ENCODE results near the gene GPANK1. TPM values are rescaled to one million over a fixed set of nuclear protein-coding genes. Genes with fewer than 3 reads are reported as not detected.

The GPANK1 gene
- total RNA-seq, 1 donor from 2014 or later: 31.4 TPM

DNA sequence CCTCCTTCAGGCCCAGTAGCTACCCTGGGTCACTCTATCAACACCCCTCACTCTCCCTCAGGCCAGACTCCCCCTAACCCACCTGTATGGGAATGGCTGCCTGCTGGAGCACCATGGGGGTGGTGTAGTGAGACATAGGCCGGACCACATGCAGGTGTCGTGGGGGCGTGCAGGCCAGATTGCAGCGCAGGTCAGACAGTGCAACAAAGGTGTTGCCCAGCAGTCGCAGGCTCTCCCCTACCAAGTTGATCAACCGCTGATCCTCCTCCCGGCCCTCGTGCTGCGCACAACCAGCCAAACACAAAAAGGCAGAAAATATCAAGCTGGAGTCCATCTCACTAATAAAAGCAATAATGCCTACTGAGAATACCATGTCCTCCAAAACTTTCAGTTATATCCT lies 19.5 kb downstream of the GPANK1 start:
- intact Hi-C loops (cut with micrococcal nuclease): no loop called here

DNA sequence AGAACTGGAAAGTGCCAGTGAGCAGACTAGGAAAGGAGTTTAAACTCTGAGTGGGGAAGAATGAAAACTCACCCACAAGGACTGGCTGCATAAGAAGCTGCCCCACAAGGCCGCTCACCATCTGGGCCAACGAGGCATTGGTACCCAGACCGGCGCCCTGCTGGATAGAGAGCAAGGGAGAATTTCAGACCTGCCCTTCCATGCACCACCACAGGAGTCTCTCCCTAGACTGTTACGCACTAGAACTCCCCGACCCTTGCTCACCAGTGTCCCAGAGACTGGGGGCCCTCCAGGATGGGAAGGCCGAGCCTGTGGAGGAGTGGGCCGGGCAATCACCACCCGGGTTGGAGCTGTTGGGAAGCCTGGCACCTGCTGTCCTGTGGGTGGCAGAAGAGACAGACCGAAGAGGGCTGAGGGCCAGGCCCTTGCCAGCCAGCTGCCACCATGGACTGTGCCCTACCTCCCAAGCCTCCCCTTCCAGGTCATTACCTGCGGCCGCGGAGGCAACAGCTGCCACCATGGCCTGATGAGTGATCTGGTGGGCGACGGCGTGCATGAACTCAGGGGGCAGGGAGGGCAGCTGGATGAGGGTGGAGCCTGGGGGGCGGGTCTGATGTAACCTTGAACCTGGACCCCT lies 20.9 kb downstream of the GPANK1 start:
- intact Hi-C loops (cut with micrococcal nuclease): no loop called here

DNA sequence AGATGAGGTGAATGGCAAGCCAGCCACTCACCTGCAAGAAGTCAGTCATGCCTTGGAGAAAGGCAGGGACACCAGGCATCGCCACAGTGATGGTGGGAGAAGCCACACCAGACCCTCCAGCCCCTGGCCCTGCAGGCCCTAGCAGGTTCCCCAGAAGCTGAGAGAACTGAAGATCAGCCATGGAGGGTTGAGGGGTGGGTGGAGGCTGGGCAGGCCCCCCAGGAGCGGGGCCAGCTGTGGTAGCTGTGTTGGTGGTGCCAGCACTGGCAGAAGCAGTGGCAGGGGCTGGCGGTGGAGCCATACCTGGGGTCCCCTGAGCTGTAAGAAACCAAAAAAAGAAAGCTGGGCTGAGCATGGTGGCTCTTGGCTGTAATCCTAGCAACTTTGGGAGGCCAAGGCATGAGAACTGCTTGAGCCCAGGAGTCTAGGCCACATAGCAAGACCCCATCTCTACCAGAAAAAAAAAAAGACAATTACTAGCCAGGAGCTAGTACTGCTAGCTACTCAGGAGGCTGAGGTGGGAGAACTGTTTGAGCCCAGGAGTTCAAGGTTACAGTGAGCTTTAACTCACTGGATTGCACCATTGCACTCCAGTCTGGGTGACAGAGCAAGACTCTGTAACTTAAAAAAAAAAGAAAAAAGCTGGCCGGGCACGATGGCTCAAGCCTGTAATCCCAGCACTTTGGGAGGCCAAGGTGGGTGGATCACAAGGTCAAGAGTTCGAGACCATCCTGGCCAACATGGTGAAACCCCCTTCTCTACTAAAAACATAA lies 21.8 kb downstream of the GPANK1 start:
- intact Hi-C loops (cut with micrococcal nuclease): no loop called here

DNA sequence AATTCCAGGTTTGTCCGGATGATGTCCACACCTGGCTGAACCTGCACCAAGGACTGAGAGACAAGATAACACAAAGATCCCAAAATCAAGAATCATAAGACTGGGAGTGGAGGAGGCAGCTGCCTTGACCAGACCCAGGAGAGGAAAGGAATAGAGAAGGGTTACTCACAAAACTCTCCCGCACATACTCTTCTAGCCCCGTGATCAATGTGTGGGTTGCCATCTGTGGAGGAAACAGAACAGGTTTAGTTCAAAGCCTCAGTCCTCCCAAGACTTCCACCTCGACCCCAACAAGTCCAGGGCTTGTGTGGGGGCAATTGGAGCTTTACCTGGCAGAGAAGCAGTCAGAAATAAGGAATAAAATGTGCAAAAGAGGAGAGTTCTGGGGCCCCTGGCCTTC lies 23.4 kb downstream of the GPANK1 start:
- intact Hi-C loops (cut with micrococcal nuclease): no loop called here

DNA sequence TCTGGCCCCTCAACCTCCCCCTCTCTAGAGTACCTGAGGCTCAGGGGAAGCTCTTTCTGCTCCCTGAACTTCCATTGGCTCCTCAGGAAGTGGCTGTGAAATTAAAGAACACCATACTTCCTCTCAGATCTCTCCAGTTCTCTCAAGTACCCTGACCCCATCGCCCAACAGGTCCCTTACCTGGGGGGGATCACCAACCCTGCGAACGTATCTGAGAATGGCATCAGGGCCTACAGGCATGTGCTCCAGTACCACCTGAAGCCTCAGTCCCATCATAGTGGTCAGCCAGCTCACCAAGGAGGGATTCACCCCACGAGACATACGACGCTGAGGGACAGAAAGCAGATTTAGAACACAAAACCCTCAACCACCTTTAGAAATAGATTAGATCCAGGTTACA lies 24.2 kb downstream of the GPANK1 start:
- intact Hi-C loops (cut with micrococcal nuclease): no loop called here

DNA sequence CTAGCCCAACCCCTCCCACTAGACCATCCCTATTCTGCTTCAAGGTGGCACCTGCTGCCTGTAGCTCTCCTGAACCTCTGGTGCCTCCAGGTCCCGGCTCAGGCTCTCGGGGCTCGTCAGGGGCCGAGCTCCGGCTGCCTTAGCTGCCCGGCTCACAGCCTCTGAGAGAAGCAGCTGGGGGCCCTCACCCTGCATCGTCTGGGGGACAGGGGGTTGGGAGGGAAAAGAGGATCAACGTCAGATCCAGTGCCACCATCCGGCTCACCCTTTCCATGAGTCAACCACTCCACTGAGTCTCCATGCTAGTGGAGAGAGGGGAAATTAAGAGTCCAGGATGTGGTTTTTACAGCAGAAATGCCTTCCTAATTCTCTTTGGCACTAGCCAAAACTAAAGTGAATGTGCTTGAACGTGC lies 25.3 kb downstream of the GPANK1 start:
- intact Hi-C loops (cut with micrococcal nuclease): no loop called here

DNA sequence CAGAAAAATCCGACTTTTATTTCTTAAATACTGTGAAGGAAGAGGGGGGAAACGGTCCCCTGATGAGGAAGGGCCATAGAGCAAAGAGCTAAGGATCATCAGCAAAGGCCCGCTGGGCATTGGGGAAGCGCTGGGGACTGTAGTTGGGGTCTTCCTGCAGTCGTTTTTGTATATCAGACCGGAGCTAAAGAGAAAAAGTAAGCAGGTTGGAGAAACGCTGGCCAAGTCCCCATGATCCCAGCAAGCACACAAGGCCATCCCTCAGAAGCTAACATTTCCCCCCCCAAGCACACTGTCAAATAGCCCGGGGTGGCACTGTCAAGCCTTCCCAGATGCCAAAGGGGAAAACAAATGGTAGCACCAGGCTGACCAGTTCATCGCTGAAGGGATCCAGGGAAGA lies 25.8 kb downstream of the GPANK1 start:
- intact Hi-C loops (cut with micrococcal nuclease): no loop called here

DNA sequence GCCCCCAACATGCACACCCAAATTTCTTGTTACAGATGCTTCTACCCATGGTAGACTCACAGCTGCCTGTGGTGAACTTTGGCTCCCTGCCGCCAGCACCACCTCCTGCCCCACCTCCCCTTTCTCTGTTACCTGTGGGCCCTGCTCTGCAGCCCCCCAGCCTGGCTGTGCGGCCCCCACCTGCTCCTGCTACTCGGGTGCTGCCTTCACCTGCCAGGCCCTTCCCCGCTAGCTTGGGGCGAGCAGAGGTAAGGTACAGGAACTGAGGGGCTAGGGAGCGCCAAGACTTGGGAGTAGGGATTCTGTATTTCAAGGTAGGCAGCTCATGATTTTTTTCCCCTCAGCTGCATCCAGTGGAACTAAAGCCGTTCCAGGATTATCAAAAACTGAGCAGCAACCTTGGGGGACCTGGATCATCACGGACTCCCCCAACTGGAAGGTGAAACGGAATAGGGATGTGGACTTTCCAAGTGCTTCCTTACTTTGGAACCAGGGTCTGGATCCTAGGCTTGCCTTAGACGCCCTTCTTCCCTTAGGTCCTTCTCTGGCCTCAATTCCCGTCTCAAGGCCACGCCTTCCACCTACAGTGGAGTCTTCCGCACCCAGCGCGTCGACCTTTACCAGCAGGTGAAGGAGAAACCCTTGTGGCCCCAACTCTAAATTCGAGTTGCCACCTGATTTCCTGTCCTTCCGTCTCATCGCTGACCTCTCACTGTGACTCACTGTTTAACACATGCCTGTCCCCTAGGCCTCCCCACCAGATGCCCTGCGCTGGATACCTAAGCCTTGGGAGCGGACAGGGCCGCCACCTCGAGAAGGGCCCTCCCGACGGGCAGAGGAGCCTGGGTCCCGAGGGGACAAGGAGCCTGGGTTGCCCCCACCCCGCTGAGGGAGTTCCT lies 27.9 kb downstream of the GPANK1 start:
- intact Hi-C loops (cut with micrococcal nuclease): no loop called here

DNA sequence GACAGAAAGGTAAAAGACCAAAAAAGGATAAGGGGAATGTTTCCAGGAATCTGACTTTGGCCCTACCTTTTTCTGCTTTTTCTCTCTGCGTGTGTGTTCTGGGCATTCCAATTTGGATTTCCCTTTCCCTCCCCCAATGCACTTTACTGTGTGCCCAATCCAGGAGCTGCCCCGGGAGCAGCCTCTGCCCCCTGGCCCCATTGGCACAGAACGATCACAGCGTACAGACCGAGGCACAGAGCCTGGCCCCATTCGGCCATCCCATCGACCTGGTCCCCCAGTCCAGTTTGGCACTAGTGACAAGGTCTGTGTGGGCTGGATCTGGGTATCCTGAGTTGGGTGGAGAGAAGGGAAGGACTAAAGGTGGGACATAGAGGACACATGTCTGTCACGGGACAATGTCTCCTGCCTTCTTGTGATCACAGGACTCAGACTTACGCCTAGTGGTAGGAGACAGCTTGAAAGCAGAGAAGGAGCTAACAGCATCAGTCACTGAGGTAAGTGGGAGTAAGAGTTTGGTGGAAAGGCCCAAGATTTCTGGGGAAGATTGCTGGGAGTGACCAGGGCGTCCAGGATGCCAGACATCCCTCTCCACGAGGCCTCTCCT lies 29.7 kb downstream of the GPANK1 start:
- intact Hi-C loops (cut with micrococcal nuclease): no loop called here

DNA sequence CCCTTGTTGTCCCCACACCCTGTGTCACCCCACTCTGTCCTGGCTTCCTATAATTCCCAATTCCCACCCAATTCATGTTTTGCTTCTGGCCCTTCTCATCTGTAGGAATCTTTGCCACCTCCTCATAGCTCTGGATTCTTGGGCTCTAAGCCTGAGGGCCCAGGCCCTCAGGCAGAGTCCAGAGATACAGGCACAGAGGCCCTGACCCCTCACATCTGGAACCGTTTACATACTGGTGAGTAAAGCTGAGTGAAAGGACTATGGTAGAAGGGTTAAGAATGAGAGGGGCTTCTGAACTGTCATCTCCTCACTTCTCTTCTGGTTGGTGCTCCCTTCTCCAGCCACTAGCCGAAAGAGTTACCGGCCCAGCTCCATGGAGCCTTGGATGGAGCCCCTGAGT lies 30.7 kb downstream of the GPANK1 start:
- intact Hi-C loops (cut with micrococcal nuclease): no loop called here

DNA sequence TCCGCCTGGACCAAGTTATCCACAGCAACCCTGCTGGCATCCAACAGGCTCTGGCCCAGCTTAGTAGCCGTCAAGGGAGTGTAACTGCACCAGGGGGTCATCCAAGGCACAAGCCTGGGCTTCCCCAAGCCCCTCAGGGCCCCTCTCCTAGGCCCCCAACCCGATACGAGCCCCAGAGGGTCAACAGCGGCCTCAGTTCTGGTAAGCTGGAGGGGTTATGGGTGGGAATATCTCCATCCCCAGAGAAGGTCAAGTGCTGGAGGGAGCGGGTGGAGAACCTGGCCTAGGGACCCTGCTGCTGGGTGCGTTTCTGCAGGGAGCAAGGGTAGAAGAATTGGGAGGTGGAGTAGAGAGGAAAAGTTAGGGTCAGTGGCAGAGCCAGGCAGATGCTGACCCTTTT lies 31.4 kb downstream of the GPANK1 start:
- intact Hi-C loops (cut with micrococcal nuclease): no loop called here

DNA sequence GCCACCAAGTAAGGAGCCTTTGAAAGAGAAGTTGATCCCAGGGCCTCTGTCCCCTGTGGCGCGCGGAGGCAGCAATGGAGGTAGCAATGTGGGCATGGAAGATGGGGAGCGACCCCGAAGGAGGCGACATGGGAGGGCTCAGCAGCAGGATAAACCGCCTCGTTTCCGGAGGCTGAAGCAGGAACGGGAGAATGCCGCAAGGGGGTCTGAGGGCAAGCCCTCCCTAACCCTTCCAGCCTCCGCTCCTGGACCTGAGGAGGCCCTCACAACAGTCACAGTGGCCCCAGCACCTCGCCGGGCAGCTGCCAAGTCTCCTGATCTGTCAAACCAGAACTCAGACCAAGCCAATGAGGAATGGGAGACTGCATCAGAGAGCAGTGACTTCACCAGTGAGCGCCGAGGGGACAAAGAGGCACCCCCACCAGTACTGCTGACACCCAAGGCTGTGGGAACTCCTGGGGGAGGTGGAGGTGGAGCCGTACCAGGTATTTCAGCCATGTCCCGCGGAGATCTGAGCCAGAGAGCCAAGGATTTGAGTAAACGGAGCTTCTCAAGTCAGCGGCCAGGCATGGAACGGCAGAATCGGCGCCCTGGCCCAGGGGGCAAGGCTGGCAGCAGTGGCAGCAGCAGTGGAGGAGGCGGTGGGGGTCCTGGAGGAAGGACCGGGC lies 32.4 kb downstream of the GPANK1 start:
- intact Hi-C loops (cut with micrococcal nuclease): no loop called here

DNA sequence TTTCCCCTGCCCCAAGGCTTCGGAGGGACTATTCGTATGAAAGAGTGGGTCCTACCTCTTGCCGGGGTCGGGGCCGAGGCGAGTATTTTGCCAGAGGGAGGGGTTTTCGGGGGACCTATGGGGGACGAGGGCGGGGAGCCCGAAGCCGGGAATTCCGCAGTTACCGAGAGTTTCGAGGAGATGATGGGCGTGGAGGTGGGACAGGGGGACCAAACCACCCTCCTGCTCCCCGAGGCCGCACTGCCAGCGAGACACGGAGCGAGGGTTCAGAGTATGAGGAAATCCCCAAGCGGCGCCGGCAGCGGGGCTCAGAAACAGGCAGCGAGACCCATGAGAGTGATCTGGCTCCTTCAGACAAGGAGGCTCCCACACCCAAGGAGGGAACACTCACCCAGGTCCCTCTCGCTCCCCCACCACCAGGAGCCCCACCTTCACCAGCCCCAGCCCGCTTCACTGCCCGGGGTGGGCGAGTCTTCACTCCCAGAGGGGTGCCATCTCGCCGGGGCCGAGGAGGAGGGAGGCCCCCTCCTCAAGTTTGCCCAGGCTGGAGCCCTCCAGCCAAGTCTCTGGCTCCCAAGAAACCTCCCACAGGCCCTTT lies 33.0 kb downstream of the GPANK1 start:
- intact Hi-C loops (cut with micrococcal nuclease): no loop called here

DNA sequence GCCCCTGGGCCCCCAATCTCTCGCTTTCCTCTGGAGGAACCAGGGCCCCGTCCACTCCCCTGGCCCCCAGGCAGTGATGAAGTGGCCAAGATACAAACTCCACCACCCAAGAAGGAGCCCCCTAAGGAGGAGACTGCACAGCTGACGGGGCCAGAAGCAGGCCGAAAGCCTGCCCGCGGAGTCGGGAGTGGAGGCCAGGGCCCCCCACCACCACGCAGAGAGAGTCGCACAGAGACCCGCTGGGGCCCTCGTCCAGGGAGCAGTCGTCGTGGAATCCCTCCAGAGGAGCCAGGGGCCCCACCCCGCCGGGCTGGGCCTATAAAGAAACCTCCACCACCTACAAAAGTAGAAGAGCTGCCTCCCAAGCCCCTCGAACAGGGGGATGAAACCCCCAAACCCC lies 33.6 kb downstream of the GPANK1 start:
- intact Hi-C loops (cut with micrococcal nuclease): no loop called here

DNA sequence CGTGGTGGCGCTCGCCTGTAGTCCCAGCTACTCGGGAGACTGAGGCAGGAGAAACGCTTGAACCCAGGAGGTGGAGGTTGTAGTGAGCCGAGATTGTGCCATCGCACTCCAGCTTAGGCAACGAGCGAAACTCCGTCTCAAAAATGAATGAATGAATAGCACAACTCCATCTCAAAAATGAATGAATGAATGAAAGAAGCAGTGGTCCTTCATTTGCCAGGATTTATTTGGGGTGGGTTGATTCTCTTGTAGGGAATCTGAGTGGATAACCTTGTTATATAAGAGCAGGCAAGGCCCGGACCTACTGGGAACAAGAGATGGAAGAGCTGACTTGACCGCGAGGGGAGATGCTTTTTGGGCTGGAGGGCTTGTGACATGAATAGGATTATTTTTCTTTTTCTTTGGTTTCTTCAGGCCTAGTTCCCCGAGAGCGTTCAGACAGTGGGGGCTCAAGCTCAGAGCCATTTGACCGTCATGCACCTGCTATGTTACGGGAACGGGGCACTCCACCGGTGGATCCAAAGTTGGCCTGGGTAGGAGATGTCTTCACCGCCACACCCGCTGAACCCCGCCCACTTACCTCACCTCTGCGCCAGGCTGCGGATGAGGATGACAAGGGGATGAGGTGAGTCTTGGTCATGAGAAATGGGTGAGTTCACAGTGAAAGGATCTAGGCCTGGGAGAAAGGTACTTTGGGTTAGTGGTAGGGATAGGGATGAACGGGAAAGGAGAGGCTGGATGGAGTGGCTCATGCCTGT lies 34.4 kb downstream of the GPANK1 start:
- intact Hi-C loops (cut with micrococcal nuclease): no loop called here

DNA sequence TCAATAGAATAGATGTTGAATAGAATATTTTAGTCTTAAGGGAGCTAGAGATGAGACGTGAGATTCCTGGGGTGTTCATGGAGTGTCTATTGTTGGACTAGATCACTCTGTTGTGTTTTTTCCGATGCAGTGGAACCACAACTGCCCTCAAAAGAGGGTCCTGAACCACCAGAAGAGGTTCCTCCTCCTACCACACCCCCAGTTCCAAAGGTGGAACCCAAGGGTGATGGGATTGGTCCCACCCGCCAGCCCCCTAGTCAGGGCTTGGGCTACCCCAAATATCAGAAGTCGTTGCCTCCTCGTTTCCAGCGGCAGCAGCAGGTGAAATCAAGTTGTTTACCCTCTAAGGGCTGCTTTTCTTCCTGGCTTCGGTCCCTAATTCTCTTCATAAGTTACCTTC lies 35.8 kb downstream of the GPANK1 start:
- intact Hi-C loops (cut with micrococcal nuclease): no loop called here

DNA sequence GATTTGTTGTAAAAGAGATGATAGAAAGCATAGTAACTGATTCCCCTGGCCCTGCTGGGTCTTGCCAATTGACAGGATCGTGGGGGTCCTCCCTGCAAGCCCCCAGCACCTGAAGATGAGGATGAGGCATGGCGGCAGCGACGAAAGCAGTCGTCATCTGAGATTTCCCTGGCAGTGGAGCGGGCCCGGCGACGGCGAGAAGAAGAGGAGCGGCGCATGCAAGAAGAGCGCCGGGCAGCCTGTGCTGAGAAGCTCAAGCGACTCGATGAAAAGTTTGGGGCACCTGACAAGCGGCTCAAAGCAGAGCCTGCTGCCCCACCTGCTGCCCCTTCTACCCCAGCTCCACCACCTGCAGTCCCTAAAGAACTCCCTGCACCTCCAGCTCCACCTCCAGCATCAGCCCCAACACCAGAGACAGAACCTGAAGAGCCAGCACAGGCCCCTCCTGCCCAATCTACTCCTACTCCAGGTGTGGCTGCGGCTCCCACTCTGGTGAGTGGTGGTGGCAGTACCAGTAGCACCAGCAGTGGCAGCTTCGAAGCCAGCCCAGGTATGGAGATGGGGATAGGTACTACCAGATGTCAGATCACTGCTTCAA lies 37.0 kb downstream of the GPANK1 start:
- intact Hi-C loops (cut with micrococcal nuclease): no loop called here

DNA sequence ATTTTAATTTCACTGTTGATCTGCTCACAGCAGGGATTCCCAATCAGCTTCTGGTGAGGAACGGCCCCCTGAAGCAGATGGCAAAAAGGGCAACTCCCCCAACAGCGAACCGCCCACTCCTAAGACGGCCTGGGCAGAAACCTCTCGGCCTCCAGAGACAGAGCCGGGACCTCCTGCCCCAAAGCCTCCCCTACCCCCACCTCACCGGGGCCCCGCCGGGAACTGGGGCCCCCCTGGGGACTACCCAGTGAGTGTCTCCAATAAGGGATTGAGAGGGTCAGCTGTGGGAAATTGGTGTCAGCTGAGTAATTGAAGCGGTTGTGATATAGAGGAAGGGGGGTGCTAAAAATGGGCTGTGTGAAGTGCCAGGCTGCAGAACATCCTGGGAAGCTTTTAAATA lies 37.8 kb downstream of the GPANK1 start:
- intact Hi-C loops (cut with micrococcal nuclease): no loop called here

DNA sequence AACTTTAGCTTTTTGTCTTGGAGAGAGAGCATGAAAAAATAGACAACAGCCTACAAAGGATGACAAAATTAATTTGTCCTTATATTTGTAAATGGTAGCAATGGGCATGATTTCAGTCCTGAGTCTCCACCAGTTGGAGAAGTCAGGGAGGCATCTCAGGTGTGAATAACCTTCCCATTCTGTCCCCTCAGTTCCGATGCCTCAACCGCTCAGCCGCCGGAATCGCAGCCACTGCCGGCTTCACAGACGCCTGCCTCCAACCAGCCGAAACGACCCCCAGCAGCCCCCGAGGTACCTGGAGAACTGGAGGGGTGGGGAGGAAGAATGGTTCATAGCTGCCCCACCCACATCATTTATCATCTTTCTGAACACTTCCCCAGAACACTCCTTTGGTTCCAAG lies 40.7 kb downstream of the GPANK1 start:
- intact Hi-C loops (cut with micrococcal nuclease): no loop called here

DNA sequence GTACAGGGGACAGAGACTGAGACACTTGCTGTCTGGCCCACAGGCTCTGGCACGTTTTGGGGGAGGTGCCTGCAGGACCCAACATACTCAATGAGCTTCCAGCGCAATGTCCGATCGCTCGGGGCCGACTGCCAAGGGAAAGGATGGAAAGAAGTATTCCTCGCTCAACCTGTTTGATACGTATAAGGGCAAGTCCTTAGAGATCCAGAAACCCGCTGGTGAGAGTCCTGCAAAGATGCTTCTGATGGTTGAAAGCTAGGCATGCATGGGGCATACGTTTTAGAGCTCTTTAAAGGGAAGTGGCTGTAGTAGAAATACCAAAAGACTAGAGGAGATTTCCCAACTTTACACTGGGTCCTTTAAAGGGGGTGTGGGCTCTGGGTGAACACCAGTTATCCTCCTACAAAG lies 42.1 kb downstream of the GPANK1 start:
- intact Hi-C loops (cut with micrococcal nuclease): no loop called here
